CD14-positive monocyte (primary cell): Measurements from ENCODE around the gene CKMT1B. TPM values are rescaled to one million over a fixed set of nuclear protein-coding genes. Genes with fewer than 3 reads are reported as not detected.

Experiments
- DNase-seq, 3 donors: peaks; one replicate each; pipeline ENCODE4 v3.0.0-alpha.2; 2011 to 2022
- H2AFZ ChIP-seq: 2 replicates; pipeline ENCODE4 v1.6.0; 2012; ENCODE audit warnings: mild to moderate bottlenecking, low read depth, low read length, inconsistent platforms; ENCODE audit not compliant: insufficient read depth, poor library complexity, severe bottlenecking
- H3K27ac ChIP-seq, 2 donors: 1 replicate in 1 of 2; 2 replicates in 1 of 2; pipeline ENCODE4 v1.5.1; 2012 to 2013; ENCODE audit warnings: low read length in 2 of 2, control low read depth in 1 of 2, inconsistent platforms in 1 of 2, low read depth in 1 of 2, mild to moderate bottlenecking in 1 of 2
- H3K27me3 ChIP-seq, 2 donors: one replicate each; pipeline versions ENCODE4 v1.6.0 to v1.6.1; 2011 to 2013; ENCODE audit warnings: low read length in 2 of 2; ENCODE audit not compliant: control insufficient read depth in 2 of 2, insufficient read depth in 2 of 2
- H3K36me3 ChIP-seq, 2 donors: replicated peaks in 1 of 2; 1 replicate in 1 of 2; 2 replicates in 1 of 2; pipeline versions ENCODE4 v1.5.1 to v1.6.1; 2012 to 2013; ENCODE audit warnings: low read length in 2 of 2, control low read depth in 1 of 2, inconsistent platforms in 1 of 2, mild to moderate bottlenecking in 1 of 2; ENCODE audit not compliant: insufficient read depth in 2 of 2, control insufficient read depth in 1 of 2
- H3K4me1 ChIP-seq, 2 donors: 1 replicate in 1 of 2; 2 replicates in 1 of 2; pipeline versions ENCODE4 v1.5.1 to v1.6.1; 2012 to 2013; ENCODE audit warnings: low read length in 2 of 2, control low read depth in 1 of 2, inconsistent platforms in 1 of 2, mild to moderate bottlenecking in 1 of 2, moderate library complexity in 1 of 2; ENCODE audit not compliant: insufficient read depth in 2 of 2, control insufficient read depth in 1 of 2
- H3K4me2 ChIP-seq: replicated peaks from 2 replicates; pipeline ENCODE3; 2012; ENCODE audit warnings: low read length, moderate library complexity, mild to moderate bottlenecking; ENCODE audit not compliant: poor library complexity, severe bottlenecking; ENCODE audit errors: extremely low read depth
- H3K4me3 ChIP-seq, 3 experiments: fragments of 200-600 bp in 1 of 3; sonication (generic) in 1 of 3; replicated peaks in 1 of 3; 1 replicate in 2 of 3; 2 replicates in 1 of 3; pipeline ENCODE4 v1.5.1; 2011 to 2013; ENCODE audit warnings: low read length in 3 of 3, mild to moderate bottlenecking in 3 of 3, control low read depth in 2 of 3, low read depth in 2 of 3, inconsistent platforms in 1 of 3, moderate library complexity in 1 of 3
- H3K79me2 ChIP-seq: 2 replicates; pipeline ENCODE4 v1.6.0; 2012; ENCODE audit warnings: mild to moderate bottlenecking, control low read depth, inconsistent platforms, low read length, moderate library complexity; ENCODE audit not compliant: insufficient read depth
- H3K9ac ChIP-seq: 2 replicates; pipeline ENCODE4 v1.6.0; 2017; ENCODE audit warnings: low read length, mild to moderate bottlenecking; ENCODE audit not compliant: insufficient read depth, poor library complexity, severe bottlenecking
- H3K9me3 ChIP-seq, 2 donors: replicated peaks in 1 of 2; 1 replicate in 1 of 2; 2 replicates in 1 of 2; pipeline versions ENCODE4 v1.5.1 to v1.6.1; 2012 to 2013; ENCODE audit warnings: low read length in 2 of 2, control low read depth in 1 of 2; ENCODE audit not compliant: control insufficient read depth in 1 of 2, insufficient read depth in 1 of 2
- H4K20me1 ChIP-seq: 2 replicates; pipeline ENCODE4 v1.6.0; 2012; ENCODE audit warnings: mild to moderate bottlenecking, low read length, control low read depth, moderate library complexity; ENCODE audit not compliant: insufficient read depth
- H3K27ac Mint-ChIP-seq, 7 donors: one replicate each; pipeline ENCODE4 v1.8.0; 2020; ENCODE audit warnings: mild to moderate bottlenecking in 7 of 7, mixed read lengths in 7 of 7, moderate library complexity in 6 of 7, inconsistent platforms in 2 of 7
- H3K27me3 Mint-ChIP-seq, 3 donors: one replicate each; pipeline ENCODE4 v1.8.0; 2021 to 2022; ENCODE audit warnings: low read depth in 3 of 3, mild to moderate bottlenecking in 3 of 3, mixed read lengths in 3 of 3, moderate library complexity in 3 of 3, inconsistent platforms in 1 of 3
- H3K36me3 Mint-ChIP-seq, 2 donors: one replicate each; pipeline ENCODE4 v1.8.0; 2020; ENCODE audit warnings: mixed read lengths in 2 of 2, inconsistent platforms in 1 of 2, mild to moderate bottlenecking in 1 of 2
- H3K4me1 Mint-ChIP-seq: one replicate; pipeline ENCODE4 v1.8.0; 2020; ENCODE audit warnings: mild to moderate bottlenecking, mixed read lengths
- H3K4me3 Mint-ChIP-seq, 2 donors: one replicate each; pipeline ENCODE4 v1.8.0; 2020; ENCODE audit warnings: mild to moderate bottlenecking in 2 of 2, mixed read lengths in 2 of 2, moderate library complexity in 1 of 2
- H3K9me3 Mint-ChIP-seq, 7 donors: one replicate each; pipeline ENCODE4 v1.8.0; 2020 to 2022; ENCODE audit warnings: mixed read lengths in 7 of 7, mild to moderate bottlenecking in 6 of 7, moderate library complexity in 6 of 7, inconsistent platforms in 2 of 7
- CTCF ChIP-seq: fragments of 200-600 bp; IDR thresholded peaks from one replicate; pipeline ENCODE4 v1.8.0; 2022; ENCODE audit warnings: antibody characterized with exemption, mild to moderate bottlenecking
- whole genome bisulfite sequencing: methylation state at CpG from one replicate; pipeline ENCODE4 v1.1.5; 2013; ENCODE audit warnings: missing lambda C conversion rate; ENCODE audit not compliant: insufficient coverage; 5-methylcytosine and 5-hydroxymethylcytosine counted together
- intact Hi-C, 2 donors: fragments of 100-400 bp; cut with micrococcal nuclease; formaldehyde crosslinking; loops; one replicate each; pipeline versions ENCODE4 v1.15.0 to v1.15.1; 2023
- polyA plus RNA-seq, 3 donors: library from polyadenylated mRNA; depleted of rRNA in 1 of 3; unstranded in 2 of 3; stranded (reverse) in 1 of 3; fragments of 300-500 nt in 2 of 3; fragments of >200 nt in 1 of 3; fragmentation: Illumina TruSeq in 2 of 3; gene quantifications; 1 replicate in 2 of 3; 2 replicates in 1 of 3; pipeline ENCODE4 v1.2.3, GENCODE V29; 2012 to 2021

The CKMT1B gene
- polyA plus RNA-seq, 3 donors: not detected

- Histone ChIP-seq H2AFZ (no peak overlapping the region), H3K4me3 (no peak overlapping the region), H3K27ac (no peak overlapping the region), H3K9me3 (no peaks in the 10 kb centered on the region), H3K27me3 (no peaks in the 10 kb centered on the region), H3K79me2 (no peaks in the 10 kb centered on the region), H4K20me1 (no peaks in the 10 kb centered on the region), H3K36me3 (peaks cover 0 to 4% of the 10 kb centered on the region in 2 donors), H3K9ac (no peak overlapping the region), H3K4me1 (no peaks in the 10 kb centered on the region), H3K4me2 (no peak overlapping the region)
- intact Hi-C loops: no loop called here
- Mint-ChIP-seq H3K36me3 (peaks cover 11 to 32% of the 10 kb centered on the region in 2 donors), H3K4me1 (no peaks in the 10 kb centered on the region), H3K4me3 (no peak overlapping the region), H3K27ac (peak overlapping the region in 1 of 7 donors; percentile 54), H3K27me3 (no peaks in the 10 kb centered on the region), H3K9me3 (peaks cover 0 to 6% (median 1%) of the 10 kb centered on the region in 7 donors)
- TF ChIP-seq CTCF: no peak
- no peak for DNase-seq
- WGBS: 100% methylated on average over 2 of the region's 10 CpGs
Observed at GRCh38 chr15:43550527-43551363, 43.1 kb upstream of the CKMT1B start.

GRCh38 chr15:43552256-43552655 lies 41.6 kb upstream of the CKMT1B start:
- H3K4me3 Mint-ChIP-seq: no peak overlapping the region
- Histone ChIP-seq H3K9me3 (no peaks in the 10 kb centered on the region), H3K27ac (no peak overlapping the region), H3K27me3 (no peaks in the 10 kb centered on the region), H3K79me2 (no peaks in the 10 kb centered on the region), H3K36me3 (peaks cover 0 to 4% of the 10 kb centered on the region in 2 donors), H2AFZ (no peak overlapping the region), H3K9ac (no peak overlapping the region), H3K4me1 (no peaks in the 10 kb centered on the region), H3K4me2 (no peak overlapping the region), H4K20me1 (no peaks in the 10 kb centered on the region), H3K4me3 (no peak overlapping the region)
- peaks cover 13 to 25% of the 10 kb centered on the region in 2 donors for H3K36me3 Mint-ChIP-seq
- WGBS: 100% methylated on average over 1 of the region's 4 CpGs
- TF ChIP-seq CTCF: no peak
- DNase-seq: no peak
- no peaks in the 10 kb centered on the region for H3K27me3 Mint-ChIP-seq
- no peak overlapping the region for H3K27ac Mint-ChIP-seq
- H3K9me3 Mint-ChIP-seq: peaks cover 0 to 6% (median 1%) of the 10 kb centered on the region in 7 donors
- intact Hi-C loops: no loop called here
- no peaks in the 10 kb centered on the region for H3K4me1 Mint-ChIP-seq
